Heart left ventricle (tissue), 16 donors: Measurements from ENCODE around the gene HELZ2. TPM values are rescaled to one million over a fixed set of nuclear protein-coding genes. Genes with fewer than 3 reads are reported as not detected.
"Not testable (repeated sequence)": the region's sequence is repeated elsewhere in the genome, so short reads cannot be mapped to it uniquely, and the experiment has no call there.

Experiments used
- ATAC-seq, 4 donors: fragments of 200-7000 bp; cut with Tn5 transposase; one replicate each; pipeline ENCODE4 v1.9.1; 2020 to 2022; ENCODE audit warnings: moderate library complexity in 4 of 4, mild to moderate bottlenecking in 3 of 4, moderate number of reproducible peaks in 1 of 4
- DNase-seq, 5 donors: peaks; one replicate each; pipeline ENCODE4 v3.0.0-alpha.2; 2020
- H3K27ac ChIP-seq, 12 donors: fragments of 200-600 bp; sonication (generic) in 4 of 12; one replicate each; pipeline versions ENCODE4 v1.5.0 to v1.8.0; 2016 to 2022; ENCODE audit warnings: mild to moderate bottlenecking in 2 of 12
- H3K27me3 ChIP-seq, 9 donors: fragments of 200-600 bp; sonication (generic) in 2 of 9; one replicate each; pipeline versions ENCODE4 v1.5.1 to v1.8.0; 2016 to 2022; ENCODE audit warnings: mild to moderate bottlenecking in 3 of 9
- H3K36me3 ChIP-seq, 9 donors: fragments of 200-600 bp; sonication (generic) in 2 of 9; one replicate each; pipeline versions ENCODE4 v1.5.0 to v1.8.0; 2018 to 2022; ENCODE audit warnings: mild to moderate bottlenecking in 2 of 9
- H3K4me1 ChIP-seq, 12 donors: fragments of 200-600 bp; sonication (generic) in 4 of 12; one replicate each; pipeline versions ENCODE4 v1.5.0 to v1.8.0; 2016 to 2022; ENCODE audit warnings: mild to moderate bottlenecking in 3 of 12
- H3K4me3 ChIP-seq, 12 donors: fragments of 200-600 bp; sonication (generic) in 4 of 12; one replicate each; pipeline versions ENCODE4 v1.5.0 to v1.8.0; 2017 to 2022; ENCODE audit warnings: mild to moderate bottlenecking in 9 of 12, moderate library complexity in 4 of 12
- H3K9me3 ChIP-seq, 12 donors: fragments of 200-600 bp; sonication (generic) in 4 of 12; one replicate each; pipeline versions ENCODE4 v1.5.0 to v1.8.0; 2016 to 2022; ENCODE audit warnings: mild to moderate bottlenecking in 1 of 12
- POLR2A ChIP-seq, 2 donors: fragments of 450-650 bp; IDR thresholded peaks; one replicate each; pipeline ENCODE4 v1.6.1; 2017; ENCODE audit warnings: antibody characterized with exemption in 2 of 2, mild to moderate bottlenecking in 2 of 2, moderate library complexity in 2 of 2
- WGBS, 4 donors: extraction: QIAGEN DNeasy Blood & Tissue Kit in 2 of 4; methylation state at CpG; one replicate each; pipeline versions ENCODE4 v1.1.5 to v1.1.7; 2013 to 2018; 5-methylcytosine and 5-hydroxymethylcytosine counted together
- intact Hi-C, 10 donors: fragments of 100-400 bp; cut with DNase I; formaldehyde crosslinking; loops; one replicate each; pipeline versions ENCODE4 v1.11.1 to v1.14.2; 2022
- polyA plus RNA-seq, 2 donors: library from polyadenylated mRNA; stranded (reverse); fragments of 200-250 nt; gene quantifications; one replicate each; pipeline ENCODE4 v1.2.3, GENCODE V29; 2013
- total RNA-seq, 9 donors: library from RNA; depleted of rRNA in 2 of 9; stranded (reverse); fragments of >200 nt in 2 of 9; fragmentation: NEBNext Ultra II Directional in 3 of 9; extraction: Animal tissue kit (Norgen Biotek cat#: 25700) in 3 of 9; gene quantifications; one replicate each; pipeline versions ENCODE4 v1.1.0 to v1.2.4, GENCODE V29; 2016 to 2023
- TF ChIP-seq, protein P1 (sequence below), 12 donors: fragments of 200-600 bp; sonication (generic) in 4 of 12; IDR thresholded peaks; one replicate each; pipeline versions ENCODE4 v1.5.0 to v1.8.0; 2018 to 2022; ENCODE audit warnings: antibody characterized with exemption in 12 of 12, mild to moderate bottlenecking in 5 of 12
- donor health status: ischemic (EF 13 %, LVEDD 7.1; RV severe dilation, severe dysfunction).
- donor health status: healthy with polysubstance abuse.
- donor health status: DM: no; HTN: yes; CAD: no.
- donor health status: DM: no; HTN: no; CAD: no.
- donor health status: ischemic (EF 25% LVEDD 6.9; RV normal size, moderate dysfunction).
- donor health status: ischemic (EF 25% LVEDD 5.7; RV mildly dilated, moderate dysfunction).
- donor health status: healthy.
- donor health status: DM: yes; HTN: yes; CAD: no.
- donor health status: ischemic (EF 35%, LVEDD 5.7; RV mildly dilated, moderate dysfunction).
- donor health status: nonischemic (EF 11% LVEDD 7.7; RV severe dilation, severe dysfunction).
- donor health status: DM: yes; HTN: yes; CAD: no.
- donor health status: PGD.
- donor health status: ischemic (EF 29% LVEDD 5.4; RV normal size, mild dysfunction).
- donor health status: nonischemic (EF 23%, LVEDD 6.1; RV moderate dilation, normal function).

HELZ2 gene
- total and polyA plus RNA-seq, 11 donors: 7.2 to 34.6 (median 20.2) TPM

DNA sequence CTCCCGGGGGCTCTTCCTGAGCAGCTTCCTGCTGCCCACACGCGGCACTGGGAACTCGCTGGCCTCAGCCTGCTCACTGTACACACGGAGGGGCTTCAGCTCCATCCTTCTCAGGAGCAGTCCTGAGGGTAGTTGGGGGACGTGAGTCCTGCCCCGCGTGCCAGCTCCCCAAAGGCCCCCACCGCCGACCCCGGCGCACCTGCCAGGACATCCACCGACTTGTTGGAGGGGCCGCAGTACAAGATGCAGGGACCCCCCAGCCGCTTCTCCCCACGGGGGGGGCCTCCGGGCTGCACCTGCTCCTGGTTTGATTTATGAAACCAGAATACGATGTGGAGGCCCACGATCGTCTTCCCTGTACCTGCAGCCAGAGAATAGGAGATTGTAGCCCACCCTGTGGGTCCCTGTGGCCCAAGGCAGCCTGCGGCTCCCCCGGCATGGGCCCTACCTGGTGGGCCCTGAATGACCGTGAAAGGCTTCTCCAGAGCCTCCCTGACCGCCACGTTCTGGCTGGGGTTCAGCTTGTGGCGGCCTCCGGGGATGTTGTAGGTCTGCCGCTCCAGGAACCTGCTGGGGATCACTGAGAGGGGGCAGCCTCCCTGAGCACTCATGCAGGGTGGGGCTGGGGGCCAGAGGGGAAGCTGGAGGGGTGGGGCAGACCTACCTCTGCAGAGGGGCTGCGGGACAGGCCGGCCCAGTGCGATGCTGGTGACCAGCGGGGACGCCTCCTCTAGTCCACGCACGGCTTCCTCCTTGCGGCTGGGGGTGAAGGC is 12.2 kb downstream of the HELZ2 start:
- peaks cover 4 to 85% (median 70%) of the 10 kb centered on the region in 9 donors for H3K36me3 ChIP-seq
- intact Hi-C loops: no loop called here
- ATAC-seq: no peak
- TF ChIP-seq, protein P1, sequence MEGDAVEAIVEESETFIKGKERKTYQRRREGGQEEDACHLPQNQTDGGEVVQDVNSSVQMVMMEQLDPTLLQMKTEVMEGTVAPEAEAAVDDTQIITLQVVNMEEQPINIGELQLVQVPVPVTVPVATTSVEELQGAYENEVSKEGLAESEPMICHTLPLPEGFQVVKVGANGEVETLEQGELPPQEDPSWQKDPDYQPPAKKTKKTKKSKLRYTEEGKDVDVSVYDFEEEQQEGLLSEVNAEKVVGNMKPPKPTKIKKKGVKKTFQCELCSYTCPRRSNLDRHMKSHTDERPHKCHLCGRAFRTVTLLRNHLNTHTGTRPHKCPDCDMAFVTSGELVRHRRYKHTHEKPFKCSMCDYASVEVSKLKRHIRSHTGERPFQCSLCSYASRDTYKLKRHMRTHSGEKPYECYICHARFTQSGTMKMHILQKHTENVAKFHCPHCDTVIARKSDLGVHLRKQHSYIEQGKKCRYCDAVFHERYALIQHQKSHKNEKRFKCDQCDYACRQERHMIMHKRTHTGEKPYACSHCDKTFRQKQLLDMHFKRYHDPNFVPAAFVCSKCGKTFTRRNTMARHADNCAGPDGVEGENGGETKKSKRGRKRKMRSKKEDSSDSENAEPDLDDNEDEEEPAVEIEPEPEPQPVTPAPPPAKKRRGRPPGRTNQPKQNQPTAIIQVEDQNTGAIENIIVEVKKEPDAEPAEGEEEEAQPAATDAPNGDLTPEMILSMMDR (IDR thresholded peaks at IDR 0.05): no peak
- peaks cover 0 to under 1% (median 0%) of the 10 kb centered on the region in 12 donors for H3K4me1 ChIP-seq
- no peak overlapping the region for H3K27ac ChIP-seq
- WGBS, 4 donors: 87 to 94% (median 91%) methylated on average over 26 to 36 of the region's 36 CpGs
- no peak for DNase-seq
- H3K4me3 ChIP-seq: no peak overlapping the region
- H3K9me3 ChIP-seq: no peaks in the 10 kb centered on the region
- no peaks in the 10 kb centered on the region for H3K27me3 ChIP-seq

DNA sequence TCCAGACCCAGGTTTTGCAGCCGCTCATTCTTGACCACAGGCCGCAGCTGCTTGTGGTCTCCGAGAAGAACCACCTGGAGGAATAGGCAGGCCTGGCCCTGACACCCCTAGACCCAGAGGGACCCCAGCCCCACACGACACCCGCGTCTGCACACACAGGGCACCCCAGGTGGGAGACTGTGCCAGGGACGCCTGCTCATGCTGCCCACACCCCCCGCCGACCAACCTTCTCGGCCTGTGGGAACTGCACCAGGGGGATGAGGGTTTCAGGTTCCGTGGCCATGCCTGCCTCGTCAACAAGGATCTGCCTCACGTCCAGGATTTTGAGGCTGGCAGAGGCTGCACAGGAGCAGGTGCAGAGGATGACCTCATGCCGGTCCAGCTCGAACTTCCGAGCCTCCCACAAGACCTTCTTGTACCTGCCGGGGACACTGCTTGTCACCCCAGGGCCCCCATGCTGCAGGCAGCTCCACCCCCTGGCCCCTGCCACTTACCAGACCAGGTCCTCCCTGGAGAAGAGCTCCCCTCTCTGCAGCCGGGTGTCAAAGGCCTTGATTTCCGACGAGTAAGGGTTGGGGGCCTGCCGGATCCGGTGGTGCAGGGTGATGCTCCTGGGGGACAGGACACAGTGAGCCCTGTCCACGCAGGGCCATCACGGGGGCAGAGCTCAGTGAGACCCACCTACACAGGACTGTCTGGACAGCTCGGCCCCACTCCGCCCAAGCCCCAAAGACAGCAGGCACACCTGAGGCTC is 13.0 kb downstream of the HELZ2 start:
- WGBS, 4 donors: 92 to 100% (median 94%) methylated on average over 8 to 26 of the region's 26 CpGs
- ATAC-seq: no peak
- no peak overlapping the region for H3K4me3 ChIP-seq

DNA sequence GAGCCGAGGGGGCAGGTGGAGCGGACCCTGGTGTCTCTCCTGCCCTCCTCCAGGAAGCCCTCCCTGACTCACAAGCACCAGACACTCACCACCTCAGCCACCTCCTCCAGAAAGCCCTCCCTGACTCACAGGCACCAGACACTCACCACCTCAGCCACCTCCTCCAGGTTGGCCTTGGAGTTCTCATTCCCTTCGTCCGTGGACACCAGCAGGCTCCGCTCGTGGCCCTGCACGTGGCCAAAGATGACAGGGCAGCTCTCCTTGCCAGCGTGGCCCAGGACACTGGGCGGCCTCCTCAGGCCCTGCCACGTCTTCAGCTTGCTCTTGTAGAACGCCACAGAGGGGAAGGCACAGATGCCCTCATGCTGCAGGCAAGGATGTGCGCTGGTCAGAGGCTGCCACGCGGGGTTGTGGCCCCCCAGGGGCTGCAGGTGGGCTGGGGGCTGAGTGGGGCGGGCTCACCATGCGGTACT is 13.7 kb downstream of the HELZ2 start:
- DNase-seq: no peak
- no peaks in the 10 kb centered on the region for H3K4me1 ChIP-seq
- no peaks in the 10 kb centered on the region for H3K27me3 ChIP-seq
- no peak for ATAC-seq
- 92 to 98% (median 97%) methylated on average over 11 to 16 of the region's 16 CpGs for WGBS, 4 donors
- H3K4me3 ChIP-seq: no peak overlapping the region
- intact Hi-C loops: no loop called here
- H3K36me3 ChIP-seq: peaks cover 4 to 71% (median 62%) of the 10 kb centered on the region in 9 donors
- H3K9me3 ChIP-seq: no peaks in the 10 kb centered on the region
- H3K27ac ChIP-seq: no peak overlapping the region
- TF ChIP-seq POLR2A (IDR thresholded peaks at IDR 0.05): no peak
- TF ChIP-seq, protein P1 (IDR thresholded peaks at IDR 0.05): no peak

More for the DNA sequence above, 13.0 kb downstream of the HELZ2 start:
- H3K27ac ChIP-seq: no peak overlapping the region
- H3K4me1 ChIP-seq: no peaks in the 10 kb centered on the region
- no peaks in the 10 kb centered on the region for H3K9me3 ChIP-seq
- DNase-seq: no peak
- H3K27me3 ChIP-seq: no peaks in the 10 kb centered on the region
- TF ChIP-seq, protein P1 (IDR thresholded peaks at IDR 0.05): no peak
- no peak for TF ChIP-seq POLR2A (IDR thresholded peaks at IDR 0.05)
- peaks cover 4 to 77% (median 68%) of the 10 kb centered on the region in 9 donors for H3K36me3 ChIP-seq
- intact Hi-C loops: no loop called here

GRCh38 chr20:63559485-63560332 is 14.3 kb downstream of the HELZ2 start:
- H3K27ac ChIP-seq, H3K4me3 ChIP-seq, DNase-seq, H3K9me3 ChIP-seq, H3K27me3 ChIP-seq, intact Hi-C loops, H3K4me1 ChIP-seq, ATAC-seq: not testable (repeated sequence)
- peaks cover 4 to 64% (median 61%) of the 10 kb centered on the region in 9 donors for H3K36me3 ChIP-seq
- 94 to 96% (median 95%) methylated on average over 18 to 31 of the region's 31 CpGs for WGBS, 4 donors
